GM23248 (cell line): ENCODE data around the gene CSTA. TPM values are rescaled to one million over a fixed set of nuclear protein-coding genes. Genes with fewer than 3 reads are reported as not detected.

Source experiments
- DNase-seq: peaks from one replicate; pipeline ENCODE4 v3.0.0-alpha.2; 2015
- H2AFZ ChIP-seq: fragments of 200-600 bp; sonication (generic); 2 replicates; pipeline ENCODE4 v1.6.1; 2016; ENCODE audit warnings: antibody characterized with exemption
- H3F3A ChIP-seq: fragments of 200-600 bp; sonication (generic); 2 replicates; pipeline ENCODE4 v1.6.1; 2016; ENCODE audit warnings: mild to moderate bottlenecking, antibody characterized with exemption, mixed run types; ENCODE audit not compliant: insufficient read depth
- H3K27ac ChIP-seq: fragments of 200-600 bp; sonication (generic); 2 replicates; pipeline ENCODE4 v1.5.1; 2016; ENCODE audit warnings: mild to moderate bottlenecking
- H3K27me3 ChIP-seq: fragments of 200-600 bp; sonication (generic); replicated peaks from 2 replicates; pipeline ENCODE4 v1.6.1; 2016; ENCODE audit warnings: mild to moderate bottlenecking; ENCODE audit not compliant: insufficient read depth
- H3K36me3 ChIP-seq: fragments of 200-600 bp; sonication (generic); 2 replicates; pipeline ENCODE4 v1.6.1; 2016; ENCODE audit warnings: low read depth, mild to moderate bottlenecking
- H3K4me1 ChIP-seq: fragments of 200-600 bp; sonication (generic); 2 replicates; pipeline ENCODE4 v1.6.1; 2016; ENCODE audit warnings: mild to moderate bottlenecking; ENCODE audit not compliant: insufficient read depth
- H3K4me2 ChIP-seq: fragments of 200-600 bp; sonication (generic); one replicate; pipeline ENCODE4 v1.6.1; 2016; ENCODE audit warnings: mild to moderate bottlenecking; ENCODE audit not compliant: unreplicated experiment
- H3K4me3 ChIP-seq: fragments of 200-600 bp; sonication (generic); 2 replicates; pipeline ENCODE4 v1.5.1; 2016; ENCODE audit warnings: mild to moderate bottlenecking
- H3K79me2 ChIP-seq: fragments of 200-600 bp; sonication (generic); 2 replicates; pipeline ENCODE4 v1.6.1; 2016; ENCODE audit warnings: mild to moderate bottlenecking; ENCODE audit not compliant: insufficient read depth
- H3K9ac ChIP-seq: fragments of 200-600 bp; sonication (generic); 2 replicates; pipeline ENCODE4 v1.6.1; 2016; ENCODE audit warnings: mild to moderate bottlenecking
- H3K9me2 ChIP-seq: fragments of 200-600 bp; sonication (generic); 2 replicates; pipeline ENCODE4 v1.6.1; 2016; ENCODE audit warnings: mixed run types, mild to moderate bottlenecking, moderate library complexity; ENCODE audit not compliant: insufficient read depth
- H3K9me3 ChIP-seq: fragments of 200-600 bp; sonication (generic); one replicate; pipeline ENCODE4 v1.6.1; 2017; ENCODE audit warnings: low read depth
- H4K20me1 ChIP-seq: fragments of 200-600 bp; sonication (generic); 2 replicates; pipeline ENCODE4 v1.6.0; 2016; ENCODE audit not compliant: insufficient read depth
- EZH2 ChIP-seq: fragments of 200-600 bp; sonication (generic); IDR thresholded peaks from 2 replicates; pipeline ENCODE4 v1.6.1; 2018; ENCODE audit warnings: antibody characterized with exemption, mild to moderate bottlenecking; ENCODE audit not compliant: insufficient read depth, poor library complexity, severe bottlenecking
- EZH2phosphoT487 ChIP-seq: fragments of 200-600 bp; sonication (generic); IDR thresholded peaks from 2 replicates; pipeline ENCODE4 v1.6.1; 2018; ENCODE audit warnings: antibody characterized with exemption, moderate library complexity, mild to moderate bottlenecking, low read depth; ENCODE audit not compliant: insufficient read depth
- whole genome bisulfite sequencing, 2 experiments: methylation state at CpG; one replicate each; pipeline ENCODE4 v1.1.6; 2015 to 2017; ENCODE audit warnings: low lambda C conversion rate in 2 of 2, low coverage in 1 of 2; ENCODE audit errors: missing lambda C conversion rate in 2 of 2; 5-methylcytosine and 5-hydroxymethylcytosine counted together
- in situ Hi-C: fragments of 300-500 bp; cut with MboI; formaldehyde crosslinking; loops from 2 replicates; pipeline ENCODE4 v1.15.0; 2020
- polyA plus RNA-seq: library from polyadenylated mRNA; unstranded; fragments of >200 nt; fragmentation: Nextera tagmentation; extraction: Ambion mirVana; gene quantifications from 2 replicates; pipeline ENCODE4 v1.2.1, GENCODE V29; 2016
- total RNA-seq: library from RNA; depleted of rRNA; stranded (reverse); fragments of >200 nt; shearing (Covaris generic); gene quantifications from 2 replicates; pipeline ENCODE4 v1.2.3, GENCODE V29; 2014

Gene CSTA
- total and polyA plus RNA-seq, 2 experiments from 2014 or later: 1.8 to 5.3 TPM

DNA sequence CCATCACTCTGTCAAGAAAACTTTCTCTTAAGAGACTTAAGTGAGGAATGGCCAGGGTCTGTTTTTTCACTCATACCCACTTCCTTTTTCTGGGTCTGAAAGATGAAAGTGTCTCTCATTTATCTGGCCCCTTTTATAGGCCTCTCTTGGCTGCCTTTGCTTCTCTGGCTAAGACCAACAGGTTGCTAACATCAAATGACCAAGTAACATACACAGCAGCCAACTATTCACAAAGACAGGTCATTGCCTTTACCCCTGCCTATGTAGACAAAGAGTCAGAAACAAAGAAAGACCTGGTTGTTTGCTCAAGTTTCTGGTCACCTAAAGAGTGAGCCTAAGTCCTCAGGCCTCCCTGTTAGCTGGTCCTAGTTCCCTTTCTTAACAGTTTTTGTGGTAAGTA, 24.0 kb upstream of the CSTA start:
- DNase-seq: no peak

DNA sequence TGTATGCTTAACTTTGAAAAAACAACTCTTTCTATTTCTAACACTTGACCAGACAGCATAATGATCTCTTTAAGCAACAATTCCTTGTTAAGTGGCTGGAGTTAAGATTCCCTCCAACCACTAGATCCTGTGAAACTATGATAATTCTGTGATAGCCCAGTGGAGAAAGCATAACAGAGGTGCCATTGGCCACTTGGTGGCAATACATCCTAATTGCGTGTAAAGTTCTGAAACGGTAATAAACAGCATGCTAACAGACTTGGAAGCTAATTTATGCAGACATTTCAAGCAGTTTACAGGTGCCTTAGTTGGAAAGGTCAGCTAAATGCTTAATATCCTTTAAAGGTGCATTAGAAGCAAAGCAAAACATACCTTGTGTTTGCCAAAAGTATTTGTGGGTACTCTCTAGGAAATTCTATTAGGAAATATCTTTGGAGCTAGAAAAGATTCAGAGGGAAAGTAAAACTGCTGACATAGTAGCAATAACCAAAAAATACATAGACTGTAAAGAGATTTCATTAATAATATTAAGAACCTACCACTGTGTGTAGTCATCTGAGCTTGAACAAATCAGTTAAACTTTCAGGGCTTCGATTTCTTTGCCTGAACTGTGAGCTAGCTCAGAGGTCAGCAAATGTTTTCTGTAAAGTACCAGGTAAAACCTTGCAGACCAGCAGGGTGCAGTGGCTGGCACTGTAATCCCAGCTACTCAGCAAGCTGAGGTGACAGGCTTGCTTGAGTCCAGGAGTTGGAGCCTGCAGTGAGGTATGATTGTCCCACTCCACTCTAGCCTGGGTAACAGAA, 19.0 kb upstream of the CSTA start:
- no peak for DNase-seq
- no peak for TF ChIP-seq EZH2phosphoT487
- Histone ChIP-seq H3K27ac (no peak overlapping the region), H3K79me2 (no peaks in the 10 kb centered on the region), H3K9me2 (no peaks in the 10 kb centered on the region), H3F3A (no peaks in the 10 kb centered on the region), H4K20me1 (no peaks in the 10 kb centered on the region), H3K4me1 (no peaks in the 10 kb centered on the region), H3K36me3 (no peaks in the 10 kb centered on the region), H3K4me2 (no peak overlapping the region), H3K9me3 (no peaks in the 10 kb centered on the region), H3K27me3 (peaks cover 9% of the 10 kb centered on the region), H3K9ac (no peak overlapping the region), H2AFZ (no peak overlapping the region), H3K4me3 (no peak overlapping the region)
- WGBS, 2 experiments: 10 to 12% methylated on average over 3 of the region's 3 CpGs
- in situ Hi-C loops: no loop called here

More for the DNA sequence above, 24.0 kb upstream of the CSTA start:
- H3K4me2 ChIP-seq: no peak overlapping the region
- H3K4me3 ChIP-seq: no peak overlapping the region
- H2AFZ ChIP-seq: no peak overlapping the region
- TF ChIP-seq EZH2phosphoT487: no peak
- TF ChIP-seq EZH2: no peak
- H3K9ac ChIP-seq: no peak overlapping the region
- in situ Hi-C loops: no loop called here
- H3K27ac ChIP-seq: no peak overlapping the region
- H4K20me1 ChIP-seq: no peaks in the 10 kb centered on the region
- no peaks in the 10 kb centered on the region for H3F3A ChIP-seq
- H3K79me2 ChIP-seq: no peaks in the 10 kb centered on the region
- no peaks in the 10 kb centered on the region for H3K9me2 ChIP-seq
- no peaks in the 10 kb centered on the region for H3K4me1 ChIP-seq
- H3K27me3 ChIP-seq: no peaks in the 10 kb centered on the region
- H3K9me3 ChIP-seq: no peaks in the 10 kb centered on the region
- no peaks in the 10 kb centered on the region for H3K36me3 ChIP-seq

DNA sequence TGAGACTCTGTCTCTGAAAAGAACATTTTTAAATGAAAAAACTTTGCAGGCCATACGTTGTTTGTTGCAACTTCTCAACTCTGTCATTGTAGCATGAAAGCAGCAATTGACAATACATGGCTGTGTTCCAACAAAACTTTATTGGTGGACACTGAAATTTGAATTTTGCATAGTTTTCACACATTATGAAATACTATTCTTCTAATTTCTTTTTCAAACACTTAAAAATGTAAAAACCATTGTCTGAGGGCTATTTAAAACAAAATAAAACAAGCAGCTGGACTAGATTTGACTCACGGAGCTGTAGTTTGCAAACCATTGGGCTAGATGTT, 18.5 kb upstream of the CSTA start:
- no peaks in the 10 kb centered on the region for H3K9me2 ChIP-seq
- H3K4me1 ChIP-seq: no peaks in the 10 kb centered on the region
- H3K4me3 ChIP-seq: no peak overlapping the region
- H3K9ac ChIP-seq: no peak overlapping the region
- in situ Hi-C loops: no loop called here
- no peak for DNase-seq
- no peak overlapping the region for H3K27ac ChIP-seq
- no peak for TF ChIP-seq EZH2phosphoT487
- no peak for TF ChIP-seq EZH2
- no peaks in the 10 kb centered on the region for H3K79me2 ChIP-seq
- H2AFZ ChIP-seq: no peak overlapping the region
- no peaks in the 10 kb centered on the region for H3F3A ChIP-seq
- no peak overlapping the region for H3K4me2 ChIP-seq
- no peaks in the 10 kb centered on the region for H4K20me1 ChIP-seq
- no peaks in the 10 kb centered on the region for H3K9me3 ChIP-seq
- H3K36me3 ChIP-seq: no peaks in the 10 kb centered on the region
- WGBS, 2 experiments: 0 to 7% methylated on average over 2 of the region's 2 CpGs
- peaks cover 9% of the 10 kb centered on the region for H3K27me3 ChIP-seq

DNA sequence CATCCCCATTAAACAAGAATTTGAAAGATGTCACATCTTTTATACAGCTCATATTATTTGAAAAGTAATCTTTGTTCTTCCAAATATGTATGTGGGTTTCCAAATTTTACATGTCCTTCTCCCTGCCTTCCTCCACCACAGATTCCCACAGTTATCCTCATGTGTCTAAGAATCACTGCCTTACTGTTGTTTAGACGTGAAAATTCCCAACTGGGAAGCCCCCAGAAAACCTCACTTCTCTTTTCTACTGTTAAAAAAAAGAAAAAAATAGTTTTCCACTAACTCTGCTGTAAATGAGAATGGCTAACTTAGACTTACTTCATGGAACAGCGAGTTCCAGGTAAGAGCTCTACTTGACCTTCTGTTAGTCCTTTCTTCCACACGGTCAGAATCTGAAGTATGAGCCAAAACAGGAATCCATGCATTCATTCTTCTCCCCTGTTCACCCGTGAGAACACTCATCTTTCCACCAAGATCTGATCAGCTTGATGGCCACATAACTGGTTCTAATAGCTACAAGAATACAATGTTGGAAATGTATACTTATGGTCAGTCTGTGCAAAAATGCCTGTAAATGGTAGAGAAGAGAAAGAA, 17.9 kb upstream of the CSTA start:
- H3K9me2 ChIP-seq: no peaks in the 10 kb centered on the region
- TF ChIP-seq EZH2 (no peak), EZH2phosphoT487 (no peak)
- H3F3A ChIP-seq: no peaks in the 10 kb centered on the region
- no peaks in the 10 kb centered on the region for H3K4me1 ChIP-seq
- in situ Hi-C loops: no loop called here
- H3K4me3 ChIP-seq: no peak overlapping the region
- no peak for DNase-seq
- no peaks in the 10 kb centered on the region for H3K36me3 ChIP-seq
- no peaks in the 10 kb centered on the region for H3K79me2 ChIP-seq
- 31 to 33% methylated on average over 4 of the region's 4 CpGs for WGBS, 2 experiments
- H3K9me3 ChIP-seq: no peaks in the 10 kb centered on the region
- H4K20me1 ChIP-seq: no peaks in the 10 kb centered on the region
- H3K4me2 ChIP-seq: no peak overlapping the region
- H2AFZ ChIP-seq: no peak overlapping the region
- H3K27me3 ChIP-seq: peaks cover 9% of the 10 kb centered on the region
- H3K9ac ChIP-seq: no peak overlapping the region
- no peak overlapping the region for H3K27ac ChIP-seq
